Neural progenitor cell (in vitro differentiated cells): ENCODE results near the gene ANGEL2.

Experiments
- EZH2 ChIP-seq: fragments of 200-600 bp; sonication (generic); IDR thresholded peaks from 2 replicates; pipeline ENCODE4 v1.6.1; 2017; ENCODE audit warnings: antibody characterized with exemption, mild to moderate bottlenecking, moderate library complexity
- EZH2phosphoT487 ChIP-seq: fragments of 200-600 bp; sonication (generic); IDR thresholded peaks from 2 replicates; pipeline ENCODE4 v1.6.1; 2017; ENCODE audit warnings: antibody characterized with exemption
- TF ChIP-seq, protein P1 (sequence below): fragments of 200-600 bp; sonication (generic); IDR thresholded peaks from 2 replicates; pipeline ENCODE4 v1.5.1; 2017; ENCODE audit warnings: antibody characterized with exemption, mild to moderate bottlenecking

DNA sequence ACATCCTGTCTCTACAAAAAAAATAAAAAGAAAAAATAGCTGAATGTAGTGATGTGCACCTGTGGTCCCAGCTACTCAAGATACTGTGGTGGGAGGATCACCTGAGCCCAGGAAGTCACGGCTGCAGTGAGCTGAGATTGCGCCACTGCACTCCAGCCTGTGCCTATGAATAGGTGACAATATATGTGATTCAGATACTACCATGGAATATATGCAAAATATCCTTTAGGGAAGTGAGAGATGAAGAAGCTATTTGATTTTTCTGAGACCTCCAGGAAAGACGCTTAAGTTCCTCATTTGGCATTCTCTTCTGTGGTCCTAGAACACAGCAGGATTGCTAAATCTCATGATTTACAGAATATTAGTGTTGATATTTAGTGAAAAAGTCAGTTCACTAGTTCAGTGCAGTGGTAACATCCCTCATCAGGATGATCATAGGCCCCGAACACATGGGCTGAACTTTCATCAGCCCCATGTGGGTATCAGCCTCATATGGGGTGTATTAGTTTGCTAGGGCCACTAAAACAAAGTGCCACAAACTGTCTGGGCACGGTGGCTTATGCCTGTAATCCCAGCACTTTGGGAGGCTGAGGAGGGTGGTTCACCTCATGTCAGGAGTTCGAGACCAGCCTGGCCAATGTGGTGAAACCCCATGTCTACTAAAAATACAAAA lies 71.3 kb downstream of the ANGEL2 start:
- TF ChIP-seq EZH2 (no peak), EZH2phosphoT487 (no peak)
- TF ChIP-seq, protein P1, sequence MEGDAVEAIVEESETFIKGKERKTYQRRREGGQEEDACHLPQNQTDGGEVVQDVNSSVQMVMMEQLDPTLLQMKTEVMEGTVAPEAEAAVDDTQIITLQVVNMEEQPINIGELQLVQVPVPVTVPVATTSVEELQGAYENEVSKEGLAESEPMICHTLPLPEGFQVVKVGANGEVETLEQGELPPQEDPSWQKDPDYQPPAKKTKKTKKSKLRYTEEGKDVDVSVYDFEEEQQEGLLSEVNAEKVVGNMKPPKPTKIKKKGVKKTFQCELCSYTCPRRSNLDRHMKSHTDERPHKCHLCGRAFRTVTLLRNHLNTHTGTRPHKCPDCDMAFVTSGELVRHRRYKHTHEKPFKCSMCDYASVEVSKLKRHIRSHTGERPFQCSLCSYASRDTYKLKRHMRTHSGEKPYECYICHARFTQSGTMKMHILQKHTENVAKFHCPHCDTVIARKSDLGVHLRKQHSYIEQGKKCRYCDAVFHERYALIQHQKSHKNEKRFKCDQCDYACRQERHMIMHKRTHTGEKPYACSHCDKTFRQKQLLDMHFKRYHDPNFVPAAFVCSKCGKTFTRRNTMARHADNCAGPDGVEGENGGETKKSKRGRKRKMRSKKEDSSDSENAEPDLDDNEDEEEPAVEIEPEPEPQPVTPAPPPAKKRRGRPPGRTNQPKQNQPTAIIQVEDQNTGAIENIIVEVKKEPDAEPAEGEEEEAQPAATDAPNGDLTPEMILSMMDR = no peak
